GM21786 (cell line): ENCODE results near the gene HBG2.
A peak's percentile ranks its signal among the peaks of the same experiment; 100 is the strongest.
"Not testable (repeated sequence)": the region's sequence is repeated elsewhere in the genome, so short reads cannot be mapped to it uniquely, and the experiment has no call there.

ENCODE experiments used
- ATAC-seq: cut with Tn5 transposase; IDR thresholded peaks from one replicate; pipeline ENCODE4 v1.9.1; 2021; ENCODE audit not compliant: unreplicated experiment

HBG2 gene

DNA sequence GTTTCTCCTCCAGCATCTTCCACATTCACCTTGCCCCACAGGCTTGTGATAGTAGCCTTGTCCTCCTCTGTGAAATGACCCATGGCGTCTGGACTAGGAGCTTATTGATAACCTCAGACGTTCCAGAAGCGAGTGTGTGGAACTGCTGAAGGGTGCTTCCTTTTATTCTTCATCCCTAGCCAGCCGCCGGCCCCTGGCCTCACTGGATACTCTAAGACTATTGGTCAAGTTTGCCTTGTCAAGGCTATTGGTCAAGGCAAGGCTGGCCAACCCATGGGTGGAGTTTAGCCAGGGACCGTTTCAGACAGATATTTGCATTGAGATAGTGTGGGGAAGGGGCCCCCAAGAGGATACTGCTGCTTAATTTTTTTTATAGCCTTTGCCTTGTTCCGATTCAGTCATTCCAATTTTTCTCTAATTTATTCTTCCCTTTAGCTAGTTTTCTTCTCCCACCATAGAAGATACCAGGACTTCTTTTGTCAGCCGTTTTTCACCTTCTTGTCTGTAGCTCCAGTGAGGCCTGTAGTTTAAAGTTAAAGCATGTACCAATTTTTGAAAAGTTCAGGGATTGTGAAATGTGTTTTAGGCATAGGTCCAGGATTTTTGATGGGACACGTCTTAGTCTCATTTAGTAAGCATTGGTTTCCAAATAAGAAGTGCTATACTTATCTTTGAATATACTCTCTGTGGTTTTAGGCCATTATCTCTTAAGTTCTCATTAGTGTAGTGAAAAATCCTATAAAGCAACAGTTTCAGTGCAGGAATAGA, at the start of gene HBG2:
HBG2 (minus strand) TSS at position 136 of the 768 bp plus-strand sequence; CDS start at position 83, 53 bp downstream.
- ATAC-seq = not testable (repeated sequence)

DNA sequence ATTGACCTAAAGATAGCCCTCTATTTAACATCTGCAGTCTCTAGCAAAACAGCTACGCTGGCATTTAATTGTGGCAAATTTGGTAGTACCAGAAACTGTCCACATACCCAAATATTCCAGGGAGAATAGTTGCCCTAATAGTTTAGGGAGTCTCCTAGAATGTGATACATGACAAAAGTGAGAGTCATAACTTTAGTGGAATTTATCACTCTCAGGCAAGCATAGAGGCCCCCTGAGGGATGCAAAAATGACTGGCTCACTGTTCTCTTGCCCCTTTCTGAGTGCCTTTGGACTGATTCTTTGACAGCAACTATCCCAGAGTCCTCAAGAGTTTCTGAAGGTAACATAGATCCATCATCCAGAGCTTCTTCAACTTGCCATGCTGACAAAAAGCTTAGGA, 49.5 kb upstream of the HBG2 start:
- ATAC-seq = no peak

GRCh38 chr11:5303626-5304025, 49.0 kb upstream of the HBG2 start:
- no peak for ATAC-seq

GRCh38 chr11:5301846-5302245, 47.3 kb upstream of the HBG2 start, which contains the start of gene OR51B4:
TSS of gene OR51B4 (minus strand) at chr11:5301946. CDS start at chr11:5301946, 0 bp downstream.
- ATAC-seq = no peak

DNA sequence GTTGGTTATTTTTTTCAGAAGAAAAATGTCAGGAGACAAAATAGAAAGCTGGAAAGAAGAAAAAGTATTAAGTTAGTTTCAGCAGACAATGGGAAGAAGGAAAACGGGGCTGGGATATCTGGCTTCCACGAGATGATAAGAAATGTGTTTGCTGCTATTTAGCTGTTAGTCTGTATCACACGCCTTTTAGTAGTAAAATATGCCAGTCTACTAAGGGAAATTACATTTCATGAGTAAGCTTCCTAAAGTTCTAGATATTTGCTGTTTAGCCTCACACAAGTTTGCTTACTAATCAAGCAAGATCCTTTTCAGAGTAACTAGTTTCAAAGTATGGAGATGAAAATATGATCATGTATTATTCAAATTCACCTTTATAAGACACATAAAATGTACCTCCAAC, 45.7 kb upstream of the HBG2 start:
- no peak for ATAC-seq

GRCh38 chr11:5298451-5298850, 43.9 kb upstream of the HBG2 start:
- no peak for ATAC-seq

DNA sequence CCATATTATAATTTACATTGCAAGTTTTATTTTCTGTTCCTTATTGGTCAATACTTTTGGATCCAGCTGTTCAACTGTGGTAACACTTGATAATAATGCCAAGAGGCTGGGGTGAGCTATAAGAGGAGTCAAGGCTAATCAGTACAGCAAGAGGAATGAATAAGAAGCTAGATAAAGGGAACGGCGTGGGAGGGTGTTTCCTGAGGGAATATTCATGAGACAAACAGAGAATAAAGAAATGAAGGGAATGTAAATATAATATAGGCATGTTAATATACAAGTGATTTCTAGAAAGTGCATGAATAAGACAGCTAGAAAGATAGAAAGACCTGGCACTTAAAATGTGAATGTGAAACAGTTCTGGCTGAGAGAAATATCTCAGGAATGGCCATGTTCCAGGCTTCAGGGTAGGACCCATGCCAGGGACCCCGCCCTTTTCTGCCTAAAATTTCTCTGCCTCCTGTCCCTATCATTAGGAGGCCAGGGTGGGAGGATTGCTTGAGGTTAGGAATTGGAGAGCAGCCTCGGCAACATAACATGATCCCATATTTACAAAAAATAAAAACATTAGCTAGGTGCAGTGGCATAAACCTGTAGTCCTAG, 43.2 kb upstream of the HBG2 start:
- ATAC-seq = no peak

GRCh38 chr11:5294342-5294995, 39.9 kb upstream of the HBG2 start:
- ATAC-seq = not testable (repeated sequence)

DNA sequence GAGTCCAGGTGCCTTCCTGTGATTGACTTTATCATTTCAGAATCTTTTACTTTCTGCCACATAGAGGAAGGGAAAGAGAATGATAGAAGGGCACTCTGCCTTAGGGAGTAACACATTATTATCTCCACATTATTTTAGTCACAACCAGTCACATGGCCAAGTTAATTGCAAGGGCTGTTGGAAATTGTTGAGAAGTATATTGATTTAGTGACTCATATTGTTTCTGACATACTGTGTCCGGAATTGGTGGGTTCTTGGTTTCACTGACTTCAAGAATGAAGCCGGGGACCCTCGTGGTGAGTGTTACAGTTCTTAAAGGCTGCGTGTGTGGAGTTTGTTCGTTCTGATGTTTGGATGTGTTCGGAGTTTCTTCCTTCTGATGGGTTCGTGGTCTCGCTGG, 38.4 kb upstream of the HBG2 start:
- ATAC-seq = no peak

DNA sequence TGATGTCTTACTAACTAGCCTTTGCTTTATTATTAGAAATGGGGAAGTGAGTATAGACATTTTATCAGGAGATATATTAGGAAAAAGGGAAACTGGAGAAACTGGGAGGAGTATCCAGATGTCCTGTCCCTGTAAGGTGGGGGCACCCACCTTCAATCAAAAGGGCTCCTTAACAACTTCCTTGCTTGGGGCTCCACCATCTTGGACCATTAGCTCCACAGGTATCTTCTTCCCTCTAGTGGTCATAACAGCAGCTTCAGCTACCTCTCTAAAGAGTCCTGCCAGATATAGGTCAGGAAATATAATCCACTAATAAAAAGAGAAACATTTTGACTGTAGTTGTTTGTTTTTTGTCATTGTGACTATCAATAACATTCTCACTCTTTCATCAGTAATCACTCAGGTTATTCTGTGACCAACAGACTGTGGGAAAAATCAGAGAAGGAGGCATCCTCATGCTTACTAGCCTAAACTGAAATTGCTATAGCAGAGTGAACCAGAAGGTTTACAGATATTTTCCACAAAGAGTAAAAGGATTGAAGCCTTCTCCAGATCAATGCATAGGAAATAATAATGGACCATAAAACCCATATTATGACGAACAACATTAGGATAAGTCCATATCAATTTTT, 36.7 kb upstream of the HBG2 start:
- peak; percentile 89 for ATAC-seq

DNA sequence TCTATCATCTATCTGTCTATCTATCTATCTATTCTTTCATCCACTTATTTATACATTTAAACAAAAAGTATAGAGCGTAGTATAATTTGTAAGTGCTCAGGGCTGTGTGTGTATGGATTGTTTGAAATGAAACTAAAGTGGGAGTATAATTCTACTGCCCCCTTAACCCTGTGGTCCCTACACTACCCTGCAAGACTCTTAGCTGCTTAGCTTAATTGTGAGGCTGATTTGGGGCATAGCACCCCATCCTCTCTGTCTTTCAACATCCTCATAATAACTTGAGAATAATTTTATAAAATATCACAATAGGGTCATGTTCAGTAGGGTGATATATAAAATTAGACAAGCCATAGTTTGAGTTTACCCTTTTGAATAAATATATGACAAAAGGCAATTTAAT, 35.5 kb upstream of the HBG2 start:
- ATAC-seq = no peak

GRCh38 chr11:5289696-5290095, 35.1 kb upstream of the HBG2 start:
- no peak for ATAC-seq

DNA sequence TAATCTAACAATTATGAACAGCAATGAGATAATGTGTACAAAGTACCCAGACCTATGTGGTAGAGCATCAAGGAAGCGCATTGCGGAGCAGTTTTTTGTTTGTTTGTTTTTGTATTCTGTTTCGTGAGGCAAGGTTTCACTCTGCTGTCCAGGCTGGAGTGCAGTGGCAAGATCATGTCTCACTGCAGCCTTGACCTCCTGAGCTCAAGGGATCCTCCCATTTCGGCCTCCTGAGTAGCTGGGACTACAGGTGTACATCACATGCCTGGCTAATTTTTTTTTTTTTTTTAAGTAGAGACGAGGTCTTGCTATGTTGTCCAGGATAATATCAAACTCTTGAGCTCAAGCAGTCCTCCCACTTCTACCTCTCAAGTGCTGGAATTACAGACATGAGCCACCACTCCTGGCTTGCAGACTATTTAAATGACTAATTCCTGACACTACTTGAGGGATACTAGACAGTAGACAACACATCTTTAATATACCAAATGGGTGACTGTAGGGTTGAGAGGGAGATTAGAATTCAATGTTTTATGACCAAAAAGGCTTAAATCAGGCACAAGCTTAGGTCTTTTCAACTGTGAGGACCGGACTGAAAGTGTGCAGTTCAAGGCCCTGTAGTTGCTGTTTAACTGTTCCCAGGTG, 34.4 kb upstream of the HBG2 start:
- no peak for ATAC-seq

DNA sequence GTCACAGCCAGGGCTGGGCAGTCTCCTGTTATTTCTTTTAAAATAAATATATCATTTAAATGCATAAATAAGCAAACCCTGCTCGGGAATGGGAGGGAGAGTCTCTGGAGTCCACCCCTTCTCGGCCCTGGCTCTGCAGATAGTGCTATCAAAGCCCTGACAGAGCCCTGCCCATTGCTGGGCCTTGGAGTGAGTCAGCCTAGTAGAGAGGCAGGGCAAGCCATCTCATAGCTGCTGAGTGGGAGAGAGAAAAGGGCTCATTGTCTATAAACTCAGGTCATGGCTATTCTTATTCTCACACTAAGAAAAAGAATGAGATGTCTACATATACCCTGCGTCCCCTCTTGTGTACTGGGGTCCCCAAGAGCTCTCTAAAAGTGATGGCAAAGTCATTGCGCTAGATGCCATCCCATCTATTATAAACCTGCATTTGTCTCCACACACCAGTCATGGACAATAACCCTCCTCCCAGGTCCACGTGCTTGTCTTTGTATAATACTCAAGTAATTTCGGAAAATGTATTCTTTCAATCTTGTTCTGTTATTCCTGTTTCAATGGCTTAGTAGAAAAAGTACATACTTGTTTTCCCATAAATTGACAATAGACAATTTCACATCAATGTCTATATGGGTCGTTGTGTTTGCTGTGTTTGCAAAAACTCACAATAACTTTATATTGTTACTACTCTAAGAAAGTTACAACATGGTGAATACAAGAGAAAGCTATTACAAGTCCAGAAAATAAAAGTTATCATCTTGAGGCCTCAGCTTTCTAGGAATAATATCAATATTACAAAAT, 33.7 kb upstream of the HBG2 start:
- ATAC-seq = no peak

GRCh38 chr11:5286901-5287300, 32.3 kb upstream of the HBG2 start:
- no peak for ATAC-seq

- ATAC-seq = no peak
Measured at GRCh38 chr11:5286351-5286750, 31.8 kb upstream of the HBG2 start.

DNA sequence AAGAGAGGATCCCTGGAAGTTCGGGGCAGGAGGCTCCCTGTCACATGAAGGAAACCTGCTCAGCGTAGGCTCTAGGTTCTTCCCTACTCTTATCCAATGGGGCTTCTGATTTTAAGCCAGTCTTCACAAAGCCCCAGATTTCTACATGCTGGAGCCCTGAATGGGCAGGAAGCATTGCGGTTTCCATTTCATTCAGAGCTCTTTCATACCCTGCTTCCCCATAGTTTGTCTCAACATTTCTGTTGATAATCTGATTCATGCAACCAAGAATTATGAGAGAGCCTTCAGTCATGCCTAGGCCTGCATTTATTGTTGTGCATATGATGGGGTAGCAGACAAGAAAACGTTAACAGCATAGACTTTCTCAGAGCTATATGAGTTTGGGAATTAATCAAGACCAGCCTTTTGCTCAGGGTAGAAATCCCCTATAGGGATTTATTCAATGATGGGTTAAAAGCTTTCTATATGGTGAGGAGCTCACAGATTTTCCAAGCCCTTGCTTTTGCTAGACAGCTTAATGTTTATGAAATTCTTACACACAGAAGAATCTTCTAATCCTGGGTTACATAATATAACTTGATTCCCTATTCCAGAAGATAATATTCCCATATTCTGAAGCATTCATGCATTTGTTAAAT, 31.2 kb upstream of the HBG2 start:
- no peak for ATAC-seq

DNA sequence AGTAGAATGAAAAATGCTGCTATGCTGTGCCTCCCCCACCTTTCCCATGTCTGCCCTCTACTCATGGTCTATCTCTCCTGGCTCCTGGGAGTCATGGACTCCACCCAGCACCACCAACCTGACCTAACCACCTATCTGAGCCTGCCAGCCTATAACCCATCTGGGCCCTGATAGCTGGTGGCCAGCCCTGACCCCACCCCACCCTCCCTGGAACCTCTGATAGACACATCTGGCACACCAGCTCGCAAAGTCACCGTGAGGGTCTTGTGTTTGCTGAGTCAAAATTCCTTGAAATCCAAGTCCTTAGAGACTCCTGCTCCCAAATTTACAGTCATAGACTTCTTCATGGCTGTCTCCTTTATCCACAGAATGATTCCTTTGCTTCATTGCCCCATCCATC, 30.1 kb upstream of the HBG2 start:
- ATAC-seq = no peak

GRCh38 chr11:5283882-5284281, 29.3 kb upstream of the HBG2 start:
- no peak for ATAC-seq

DNA sequence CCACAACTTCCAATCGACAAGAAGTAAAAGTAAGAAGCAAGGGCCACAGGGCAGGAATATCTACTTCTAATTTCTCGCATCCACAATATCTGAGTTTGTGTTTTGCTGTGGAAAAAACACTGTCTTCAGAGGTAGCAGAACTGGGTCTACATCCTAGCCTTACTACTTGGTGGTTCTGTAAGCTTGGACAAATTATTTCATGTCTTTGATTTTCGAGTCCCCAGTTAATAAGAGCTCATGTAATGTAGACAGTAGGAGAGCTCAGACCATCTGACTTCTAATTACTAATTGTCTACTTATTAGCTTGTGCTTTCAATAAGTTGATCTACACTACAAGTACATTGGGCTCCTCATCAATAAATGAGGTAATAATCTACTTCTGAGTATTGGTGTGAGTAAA, 28.5 kb upstream of the HBG2 start:
- ATAC-seq = no peak
